ENCODE results near the gene ATF6B.

The ATF6B gene

DNA sequence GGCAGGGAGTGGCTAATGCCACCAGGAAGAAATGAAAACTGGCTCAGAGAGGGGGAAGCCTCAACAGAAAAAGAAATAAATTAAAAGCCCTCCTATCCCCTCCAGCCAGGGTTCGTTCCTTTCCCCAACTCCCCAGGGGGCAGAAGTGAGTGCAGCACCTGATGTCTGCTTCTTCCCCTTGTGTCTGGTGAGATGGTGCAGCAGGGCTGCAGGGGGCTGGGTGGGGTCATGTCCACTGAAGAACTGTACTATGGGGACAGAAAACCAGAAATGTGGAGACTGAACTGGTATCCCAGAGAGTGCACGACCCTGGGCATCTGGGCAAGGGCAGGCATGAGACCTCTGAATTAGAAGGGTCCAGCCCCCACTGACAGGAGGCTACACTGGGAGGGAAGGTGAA lies 40.3 kb upstream of the ATF6B start:
- no peaks in the 10 kb centered on the region for H3K4me1 ChIP-seq (ENCODE audit: insufficient read depth, low read length)
- no peak overlapping the region for H3K27ac ChIP-seq (ENCODE audit: low read length)
- H3K9me3 ChIP-seq (ENCODE audit: insufficient read depth, low read depth, low read length): no peaks in the 10 kb centered on the region
- H3K36me3 ChIP-seq (ENCODE audit: insufficient read depth, low read depth, low read length): peaks cover 48% of the 10 kb centered on the region
- H3K4me3 ChIP-seq (ENCODE audit: low read length): no peak overlapping the region
- H3K27me3 ChIP-seq (ENCODE audit: insufficient read depth, low read length): no peaks in the 10 kb centered on the region
- H3K9ac ChIP-seq (ENCODE audit: low read depth, low read length): no peak overlapping the region

DNA sequence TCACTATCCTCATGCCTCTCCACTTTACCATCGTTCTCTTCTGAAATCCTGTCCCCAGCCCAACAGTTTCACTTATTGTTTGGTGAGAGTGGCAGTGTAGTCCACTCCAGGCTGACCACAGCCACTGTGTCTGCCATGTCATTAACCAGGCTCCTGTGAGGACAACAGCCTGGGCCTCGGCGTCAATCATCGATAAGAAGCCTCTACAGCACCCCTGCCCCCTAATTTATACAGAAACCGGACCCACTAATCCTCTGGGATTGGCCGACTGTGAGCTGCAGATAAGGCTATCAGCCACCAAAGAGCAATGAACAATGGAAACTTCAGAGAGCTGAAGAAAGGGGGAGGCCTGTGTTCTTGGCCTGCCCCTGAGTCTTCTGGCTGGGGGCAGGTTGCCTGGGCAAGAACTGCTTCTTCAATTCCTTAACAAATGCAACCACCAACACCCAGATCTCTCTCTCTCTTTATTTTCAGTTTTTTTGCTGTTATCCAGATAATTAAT lies 39.8 kb upstream of the ATF6B start:
- Histone ChIP-seq H3K4me1 (ENCODE audit: insufficient read depth, low read length) (no peaks in the 10 kb centered on the region), H3K9me3 (ENCODE audit: insufficient read depth, low read depth, low read length) (no peaks in the 10 kb centered on the region), H3K27me3 (ENCODE audit: insufficient read depth, low read length) (no peaks in the 10 kb centered on the region), H3K27ac (ENCODE audit: low read length) (no peak overlapping the region), H3K9ac (ENCODE audit: low read depth, low read length) (no peak overlapping the region), H3K36me3 (ENCODE audit: insufficient read depth, low read depth, low read length) (peaks cover 51% of the 10 kb centered on the region), H3K4me3 (ENCODE audit: low read length) (no peak overlapping the region)

DNA sequence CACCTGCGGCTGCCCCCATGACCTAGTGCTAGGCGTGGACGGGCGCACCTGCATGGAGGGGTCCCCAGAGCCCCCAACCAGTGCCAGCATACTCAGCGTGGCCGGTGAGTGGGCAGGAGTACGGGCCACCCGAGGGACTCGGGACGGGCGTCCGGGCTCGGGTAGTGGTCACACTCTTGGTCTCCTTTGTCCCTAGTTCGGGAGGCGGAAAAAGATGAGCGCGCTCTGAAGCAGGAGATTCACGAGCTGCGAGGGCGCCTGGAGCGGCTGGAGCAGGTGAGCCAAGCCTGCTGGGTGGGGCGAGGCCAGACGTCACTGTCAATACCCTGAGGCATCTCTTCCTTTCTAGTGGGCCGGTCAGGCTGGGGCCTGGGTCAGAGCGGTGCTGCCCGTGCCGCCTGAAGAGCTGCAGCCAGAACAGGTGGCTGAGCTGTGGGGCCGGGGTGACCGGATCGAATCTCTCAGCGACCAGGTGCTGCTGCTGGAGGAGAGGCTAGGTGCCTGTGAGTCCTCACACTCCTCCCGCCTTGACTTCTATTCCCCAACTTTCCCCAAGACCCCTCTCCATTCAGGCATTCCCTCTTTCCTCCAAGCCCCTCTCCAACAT lies 39.2 kb upstream of the ATF6B start:
- peaks cover 56% of the 10 kb centered on the region for H3K36me3 ChIP-seq (ENCODE audit: insufficient read depth, low read depth, low read length)
- no peaks in the 10 kb centered on the region for H3K9me3 ChIP-seq (ENCODE audit: insufficient read depth, low read depth, low read length)
- no peak overlapping the region for H3K9ac ChIP-seq (ENCODE audit: low read depth, low read length)
- no peaks in the 10 kb centered on the region for H3K4me1 ChIP-seq (ENCODE audit: insufficient read depth, low read length)
- H3K27me3 ChIP-seq (ENCODE audit: insufficient read depth, low read length): no peaks in the 10 kb centered on the region
- no peak overlapping the region for H3K4me3 ChIP-seq (ENCODE audit: low read length)
- H3K27ac ChIP-seq (ENCODE audit: low read length): no peak overlapping the region

DNA sequence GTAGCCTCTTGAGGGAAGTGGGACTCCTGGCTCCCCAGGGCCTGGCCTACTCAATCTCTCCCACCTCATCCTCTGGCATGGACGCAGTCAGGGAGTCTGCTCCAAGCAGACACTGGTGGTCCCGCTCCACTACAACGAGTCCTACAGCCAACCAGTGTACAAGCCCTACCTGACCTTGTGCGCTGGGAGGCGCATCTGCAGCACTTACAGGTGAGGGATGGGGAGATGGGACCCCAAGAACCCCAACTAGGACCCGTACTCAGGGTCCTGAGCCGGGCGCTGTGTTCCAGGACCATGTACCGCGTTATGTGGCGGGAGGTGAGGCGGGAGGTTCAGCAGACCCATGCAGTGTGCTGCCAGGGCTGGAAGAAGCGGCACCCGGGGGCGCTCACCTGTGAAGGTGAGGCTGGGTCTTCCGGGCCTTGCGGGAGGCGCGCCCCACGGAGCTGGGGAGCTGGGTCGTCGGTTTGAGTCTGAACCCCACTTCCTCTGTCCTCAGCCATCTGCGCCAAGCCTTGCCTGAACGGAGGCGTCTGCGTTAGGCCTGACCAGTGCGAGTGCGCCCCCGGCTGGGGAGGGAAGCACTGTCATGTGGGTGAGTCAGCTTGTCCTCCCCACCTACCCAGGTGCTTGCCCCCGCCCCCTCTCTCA lies 38.5 kb upstream of the ATF6B start:
- Histone ChIP-seq H3K4me3 (ENCODE audit: low read length) (no peak overlapping the region), H3K4me1 (ENCODE audit: insufficient read depth, low read length) (no peaks in the 10 kb centered on the region), H3K36me3 (ENCODE audit: insufficient read depth, low read depth, low read length) (peaks cover 55% of the 10 kb centered on the region), H3K9ac (ENCODE audit: low read depth, low read length) (no peak overlapping the region), H3K9me3 (ENCODE audit: insufficient read depth, low read depth, low read length) (no peaks in the 10 kb centered on the region), H3K27me3 (ENCODE audit: insufficient read depth, low read length) (no peaks in the 10 kb centered on the region), H3K27ac (ENCODE audit: low read length) (no peak overlapping the region)

DNA sequence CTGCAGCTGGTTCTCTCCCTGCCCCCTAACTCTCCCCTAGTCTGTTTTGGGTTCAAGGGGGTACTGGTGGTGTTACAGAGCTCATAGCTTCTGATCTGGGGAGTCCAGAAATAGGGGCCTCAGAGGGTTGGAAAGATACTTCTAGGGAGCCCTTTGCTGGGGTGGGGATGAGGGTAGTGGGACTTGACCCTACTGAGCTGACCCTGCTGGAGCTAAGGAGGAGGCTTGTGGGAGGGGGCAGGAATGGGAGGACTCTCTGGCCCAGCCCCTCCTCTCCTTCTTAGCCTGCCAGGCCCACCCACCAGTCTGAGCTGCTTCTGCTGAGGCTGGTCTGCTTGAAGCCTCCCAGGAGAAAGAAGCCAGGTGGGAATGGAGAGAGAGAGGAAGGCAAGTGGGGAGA lies 36.2 kb upstream of the ATF6B start, which contains the start of gene EGFL8:
TSS of gene EGFL8 (plus strand) at position 301 of the 400 bp plus-strand sequence. CDS start 1,571 bp downstream, outside the sequence.
- Histone ChIP-seq H3K27me3 (ENCODE audit: insufficient read depth, low read length) (no peaks in the 10 kb centered on the region), H3K9me3 (ENCODE audit: insufficient read depth, low read depth, low read length) (no peaks in the 10 kb centered on the region), H3K36me3 (ENCODE audit: insufficient read depth, low read depth, low read length) (peaks cover 32% of the 10 kb centered on the region), H3K4me1 (ENCODE audit: insufficient read depth, low read length) (no peaks in the 10 kb centered on the region), H3K27ac (ENCODE audit: low read length) (no peak within 1 kb of the TSS), H3K4me3 (ENCODE audit: low read length) (no peak within 1 kb of the TSS), H3K9ac (ENCODE audit: low read depth, low read length) (no peak within 1 kb of the TSS)

DNA sequence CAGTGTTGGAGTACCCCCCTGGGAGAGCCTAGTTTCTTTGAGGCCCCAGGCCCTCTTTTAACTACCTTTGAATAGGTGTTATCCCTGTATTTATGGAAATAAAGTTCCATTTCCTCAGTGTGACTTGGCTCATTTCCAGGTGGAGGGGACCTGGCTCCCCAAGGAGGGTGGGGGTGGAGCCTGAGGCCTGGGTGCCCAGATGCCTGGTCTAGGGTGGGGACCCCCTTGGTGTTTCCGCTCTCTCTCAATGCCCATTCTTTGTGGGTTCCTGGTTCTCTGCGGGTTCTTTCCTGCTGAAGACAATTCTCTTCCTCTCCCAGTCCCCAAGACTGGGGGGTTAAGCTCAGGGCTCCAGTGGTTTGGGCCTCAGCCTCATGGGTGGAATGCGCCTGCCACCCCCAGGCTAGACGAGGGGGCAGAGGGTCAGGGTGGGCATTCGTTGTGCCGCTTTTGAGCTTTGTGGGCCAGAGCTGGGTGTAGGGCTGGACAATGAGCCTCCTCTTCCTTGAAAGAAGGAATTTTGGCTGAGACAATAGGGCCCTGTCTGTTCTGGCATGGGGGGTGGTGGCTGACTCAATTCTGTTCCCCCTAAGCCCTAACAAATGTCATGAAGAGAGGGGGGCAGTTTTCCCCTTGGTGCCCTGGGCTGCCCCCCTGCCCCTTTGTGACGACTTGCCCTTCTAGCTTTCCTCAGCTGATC lies 35.7 kb upstream of the ATF6B start:
- no peaks in the 10 kb centered on the region for H3K9me3 ChIP-seq (ENCODE audit: insufficient read depth, low read depth, low read length)
- no peak overlapping the region for H3K4me3 ChIP-seq (ENCODE audit: low read length)
- H3K27me3 ChIP-seq (ENCODE audit: insufficient read depth, low read length): no peaks in the 10 kb centered on the region
- H3K9ac ChIP-seq (ENCODE audit: low read depth, low read length): no peak overlapping the region
- H3K27ac ChIP-seq (ENCODE audit: low read length): no peak overlapping the region
- no peaks in the 10 kb centered on the region for H3K4me1 ChIP-seq (ENCODE audit: insufficient read depth, low read length)
- H3K36me3 ChIP-seq (ENCODE audit: insufficient read depth, low read depth, low read length): peaks cover 30% of the 10 kb centered on the region

DNA sequence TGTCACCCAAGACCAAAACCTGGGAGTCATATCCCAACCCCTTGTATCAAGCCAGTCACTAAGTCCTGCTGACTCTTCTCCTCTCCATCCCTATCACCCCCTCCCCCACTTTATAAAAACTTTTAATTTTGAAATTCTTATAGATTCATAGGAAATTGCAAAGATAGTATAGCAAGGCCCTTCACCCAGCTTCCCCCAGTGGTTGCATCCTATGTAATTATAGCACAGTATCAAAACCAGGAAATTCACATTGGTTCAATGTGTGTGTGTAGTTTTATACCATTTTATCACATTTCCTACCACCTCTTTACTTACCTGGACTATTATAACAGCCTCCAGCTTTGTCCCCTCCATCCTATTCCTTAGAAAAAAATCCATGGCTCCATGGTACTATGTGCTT lies 30.0 kb upstream of the ATF6B start:
- no peak overlapping the region for H3K9ac ChIP-seq (ENCODE audit: low read depth, low read length)
- H3K9me3 ChIP-seq (ENCODE audit: insufficient read depth, low read depth, low read length): no peaks in the 10 kb centered on the region
- H3K4me3 ChIP-seq (ENCODE audit: low read length): no peak overlapping the region
- no peak overlapping the region for H3K27ac ChIP-seq (ENCODE audit: low read length)
- H3K27me3 ChIP-seq (ENCODE audit: insufficient read depth, low read length): peaks cover 2% of the 10 kb centered on the region; the same call in 1 of the 2 replicates
- H3K36me3 ChIP-seq (ENCODE audit: insufficient read depth, low read depth, low read length): peaks cover 39% of the 10 kb centered on the region
- H3K4me1 ChIP-seq (ENCODE audit: insufficient read depth, low read length): peaks cover 2% of the 10 kb centered on the region; the same call in 1 of the 2 replicates

DNA sequence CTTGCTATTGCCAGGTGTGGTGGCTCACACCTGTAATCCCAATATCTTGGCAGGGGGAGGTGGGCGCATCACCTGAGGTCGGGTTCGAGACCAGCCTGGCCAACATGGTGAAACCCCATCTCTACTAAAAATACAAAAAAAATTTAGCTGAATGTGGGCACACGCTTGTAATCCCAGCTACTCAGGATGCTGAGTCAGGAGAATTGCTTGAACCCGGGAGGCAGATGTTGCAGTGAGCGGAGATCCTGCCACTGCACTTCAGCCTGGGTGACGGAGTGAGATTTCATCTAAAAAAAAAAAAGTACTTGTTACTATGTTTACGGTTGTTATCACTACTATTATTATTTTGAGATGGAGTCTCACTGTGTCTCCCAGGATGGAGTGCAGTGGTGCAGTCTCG lies 28.8 kb upstream of the ATF6B start:
- peaks cover 32% of the 10 kb centered on the region for H3K36me3 ChIP-seq (ENCODE audit: insufficient read depth, low read depth, low read length)
- no peak overlapping the region for H3K27ac ChIP-seq (ENCODE audit: low read length)
- H3K4me1 ChIP-seq (ENCODE audit: insufficient read depth, low read length): peaks cover 13% of the 10 kb centered on the region; the same call in 1 of the 2 replicates
- no peaks in the 10 kb centered on the region for H3K9me3 ChIP-seq (ENCODE audit: insufficient read depth, low read depth, low read length)
- no peak overlapping the region for H3K9ac ChIP-seq (ENCODE audit: low read depth, low read length)
- H3K27me3 ChIP-seq (ENCODE audit: insufficient read depth, low read length): peaks cover 14% of the 10 kb centered on the region
- no peak overlapping the region for H3K4me3 ChIP-seq (ENCODE audit: low read length)

DNA sequence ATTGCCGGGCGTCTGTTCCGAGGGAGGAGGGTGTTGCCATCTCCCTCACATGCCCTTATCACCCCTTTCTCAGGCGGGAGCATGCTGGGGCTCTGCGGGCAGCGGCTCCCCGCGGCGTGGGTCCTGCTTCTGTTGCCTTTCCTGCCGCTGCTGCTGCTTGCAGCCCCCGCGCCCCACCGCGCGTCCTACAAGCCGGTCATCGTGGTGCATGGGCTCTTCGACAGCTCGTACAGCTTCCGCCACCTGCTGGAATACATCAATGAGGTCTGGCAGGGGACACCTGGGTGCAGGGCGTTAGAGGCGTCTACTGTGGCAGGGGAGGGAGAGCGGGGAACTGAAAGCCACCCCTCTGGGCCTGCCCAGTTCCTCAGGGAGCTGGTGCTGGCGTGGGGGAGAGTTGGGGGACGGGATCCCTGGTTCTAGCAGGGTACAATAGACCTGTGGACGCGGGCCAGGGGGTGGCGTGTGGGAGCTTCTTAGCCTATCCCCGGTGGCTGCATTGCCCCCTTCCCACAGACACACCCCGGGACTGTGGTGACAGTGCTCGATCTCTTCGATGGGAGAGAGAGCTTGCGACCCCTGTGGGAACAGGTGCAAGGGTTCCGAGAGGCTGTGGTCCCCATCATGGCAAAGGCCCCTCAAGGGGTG lies 26.6 kb upstream of the ATF6B start:
- H3K27me3 ChIP-seq (ENCODE audit: insufficient read depth, low read length): peaks cover 33% of the 10 kb centered on the region
- H3K9me3 ChIP-seq (ENCODE audit: insufficient read depth, low read depth, low read length): no peaks in the 10 kb centered on the region
- H3K4me3 ChIP-seq (ENCODE audit: low read length): peak overlapping the region; percentile 94
- peaks cover 18% of the 10 kb centered on the region for H3K4me1 ChIP-seq (ENCODE audit: insufficient read depth, low read length)
- peak overlapping the region; percentile 92; the same call in 1 of the 2 replicates for H3K9ac ChIP-seq (ENCODE audit: low read depth, low read length)
- H3K27ac ChIP-seq (ENCODE audit: low read length): no peak overlapping the region
- H3K36me3 ChIP-seq (ENCODE audit: insufficient read depth, low read depth, low read length): peaks cover 32% of the 10 kb centered on the region

DNA sequence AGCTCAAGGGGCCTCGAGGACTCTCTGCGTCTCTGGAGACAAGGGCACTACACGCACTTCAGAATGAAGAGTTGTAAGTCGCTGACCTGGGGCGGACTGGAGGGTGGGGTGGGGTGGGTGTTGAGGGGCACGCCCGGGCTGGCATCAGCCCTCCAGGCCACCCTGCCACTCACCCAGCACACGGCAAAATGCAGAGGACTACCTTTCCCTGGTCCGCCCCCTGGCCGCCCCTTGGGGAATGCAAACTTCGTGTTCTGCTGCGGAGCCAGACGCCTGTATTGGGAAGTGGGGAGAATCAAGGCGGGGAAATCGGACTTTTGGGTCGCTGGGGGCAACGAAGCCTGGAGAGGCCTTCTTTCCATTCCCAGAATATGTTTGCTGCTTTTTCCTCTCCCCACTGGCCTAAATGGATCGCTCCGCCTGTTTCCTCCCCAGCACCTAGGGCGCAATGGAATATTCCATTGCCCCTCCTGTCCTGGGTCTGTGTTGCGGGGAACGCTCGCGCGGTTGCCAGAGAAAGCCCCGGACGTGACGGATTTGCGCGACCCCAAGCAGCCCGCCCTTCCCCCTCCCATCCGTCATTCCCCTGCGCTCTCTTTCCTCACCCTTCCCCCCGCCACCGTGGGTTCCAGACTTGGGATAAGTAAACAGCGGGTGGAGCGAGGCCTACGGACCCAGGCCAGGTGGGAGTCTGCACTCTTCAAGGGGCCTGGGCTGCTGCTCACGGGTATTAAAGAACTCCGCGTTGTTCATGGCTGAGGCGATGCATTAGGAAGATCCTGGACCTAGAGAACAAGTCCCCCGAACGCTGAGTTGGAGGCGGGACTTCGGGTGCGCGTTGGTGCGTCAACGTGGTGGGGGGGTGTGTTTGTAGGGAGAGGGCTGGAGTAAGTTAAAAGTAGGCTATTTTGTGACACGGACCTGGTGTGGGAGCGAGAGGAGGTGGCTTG lies 25.8 kb upstream of the ATF6B start, which contains the start of gene PPT2:
TSS of gene PPT2 (plus strand) at position 578 of the 950 bp plus-strand sequence. CDS start 454 bp downstream, outside the sequence.
- Histone ChIP-seq H3K9me3 (ENCODE audit: insufficient read depth, low read depth, low read length) (no peaks in the 10 kb centered on the region), H3K36me3 (ENCODE audit: insufficient read depth, low read depth, low read length) (peaks cover 30% of the 10 kb centered on the region), H3K4me3 (ENCODE audit: low read length) (peak within 1 kb of the TSS; percentile 94), H3K27me3 (ENCODE audit: insufficient read depth, low read length) (peaks cover 35% of the 10 kb centered on the region), H3K27ac (ENCODE audit: low read length) (peak within 1 kb of the TSS; percentile 2), H3K9ac (ENCODE audit: low read depth, low read length) (peak within 1 kb of the TSS; percentile 92), H3K4me1 (ENCODE audit: insufficient read depth, low read length) (peaks cover 18% of the 10 kb centered on the region)

Measured in iPS-20b (cell line).